Measurements from ENCODE around the gene MOB1A.
"Not testable (repeated sequence)": the region's sequence is repeated elsewhere in the genome, so short reads cannot be mapped to it uniquely, and the experiment has no call there.

Gene MOB1A

GRCh38 chr2:74198461-74199274 is 20.0 kb upstream of the MOB1A start, which contains the start of gene MTHFD2:
Gene MTHFD2, plus strand, starts transcription at chr2:74198615. Its CDS starts 27 bp downstream, at chr2:74198642.
- peak; percentile 98 for DNase-seq

- DNase-seq: no peak
These were observed 19.4 kb upstream of the MOB1A start for GRCh38 chr2:74198023-74198460.

GRCh38 chr2:74197049-74197448 is 18.4 kb upstream of the MOB1A start:
- no peak for DNase-seq

GRCh38 chr2:74194799-74195198 is 16.1 kb upstream of the MOB1A start:
- no peak for DNase-seq

- no peak for DNase-seq
These were observed 13.1 kb upstream of the MOB1A start for GRCh38 chr2:74191596-74192380.

GRCh38 chr2:74188696-74189095 is 10.0 kb upstream of the MOB1A start:
- DNase-seq: no peak

- no peak for DNase-seq
These were observed 9.4 kb upstream of the MOB1A start for GRCh38 chr2:74188018-74188601.

- DNase-seq: not testable (repeated sequence)
These were observed 8.0 kb upstream of the MOB1A start for GRCh38 chr2:74186706-74187105.

- peak; percentile 84 for DNase-seq
These were observed 7.4 kb upstream of the MOB1A start for GRCh38 chr2:74186038-74186437.

- DNase-seq: no peak
These were observed 5.2 kb upstream of the MOB1A start for GRCh38 chr2:74183878-74184277.

- peak; percentile 61 for DNase-seq
These were observed 3.1 kb upstream of the MOB1A start for GRCh38 chr2:74181739-74182138.

- DNase-seq: no peak
These were observed 585 bp upstream of the MOB1A start for GRCh38 chr2:74179063-74179865.

GRCh38 chr2:74177696-74178095 is 983 bp downstream of the MOB1A start:
- DNase-seq: no peak

- DNase-seq: no peak
These were observed 3.8 kb downstream of the MOB1A start for GRCh38 chr2:74174909-74175308.

GRCh38 chr2:74168739-74169138 is 9.9 kb downstream of the MOB1A start:
- peak; percentile 23 for DNase-seq

GRCh38 chr2:74164761-74165160 is 13.9 kb downstream of the MOB1A start:
- no peak for DNase-seq

- no peak for DNase-seq
These were observed 15.7 kb downstream of the MOB1A start for GRCh38 chr2:74162951-74163350.

GRCh38 chr2:74155830-74156229 is 22.8 kb downstream of the MOB1A start:
- DNase-seq: no peak

GRCh38 chr2:74152954-74153353 is 25.7 kb downstream of the MOB1A start:
- no peak for DNase-seq

GRCh38 chr2:74149570-74150319 is 28.9 kb downstream of the MOB1A start:
- no peak for DNase-seq

GRCh38 chr2:74149247-74149525 is 29.5 kb downstream of the MOB1A start:
- no peak for DNase-seq

Data from activated CD4-positive, alpha-beta T cell treated with anti-CD3 and anti-CD28 coated beads, Interleukin-10, Interleukin-2, amounts not matched to agents 100 ng/mL and 50 ng/mL, durations not matched to agents 16 hours and 8 hours (primary cell).